ENCODE data around the gene DYNLT4.

DYNLT4 gene

DNA sequence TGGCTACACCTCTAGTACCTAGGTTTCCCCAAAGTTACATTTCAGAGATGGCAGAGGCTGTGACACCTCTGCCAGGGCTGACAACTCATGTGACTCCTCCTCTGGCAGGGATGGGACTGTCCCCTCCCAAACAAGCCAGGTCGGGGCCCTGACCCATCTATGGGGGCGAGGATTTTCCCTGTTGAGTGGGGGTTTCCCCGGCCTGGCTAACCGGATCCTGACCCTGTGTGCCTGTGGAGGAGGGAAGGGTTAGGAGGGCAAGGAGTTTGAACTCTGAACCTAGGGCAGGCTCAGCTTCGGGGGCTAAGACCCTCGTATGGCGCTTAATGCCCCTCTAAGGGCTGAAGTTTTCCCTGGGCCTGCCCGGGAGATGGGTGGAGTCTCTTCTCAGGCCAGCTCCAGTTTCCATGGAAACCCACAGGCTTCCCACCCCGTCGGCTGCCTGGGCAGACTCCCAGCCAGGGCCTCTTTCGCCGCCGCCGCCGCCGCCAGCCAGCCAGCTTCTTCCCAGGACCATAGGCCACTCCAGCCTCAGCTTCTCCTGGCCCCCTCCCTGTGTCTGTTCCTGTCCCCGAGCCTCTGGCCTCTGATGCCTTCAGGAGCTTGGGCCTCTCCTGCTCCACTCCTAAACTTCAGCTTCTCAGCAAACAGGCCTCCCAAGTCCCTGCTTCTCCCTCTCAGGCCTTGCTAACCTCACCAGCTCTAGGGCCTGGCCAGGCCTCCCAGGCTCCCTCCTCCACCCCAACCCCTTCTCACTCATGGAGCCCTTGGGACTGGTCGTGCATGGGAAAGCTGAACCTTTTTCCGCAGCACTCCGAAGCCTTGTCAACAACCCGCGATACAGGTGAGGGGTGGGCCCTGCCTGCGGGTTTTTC lies 1.1 kb upstream of the DYNLT4 start, which contains the start of gene BTBD19:
BTBD19 (plus strand) TSS at position 461 of the 875 bp plus-strand sequence; CDS start at position 759, 298 bp downstream.
- Histone ChIP-seq H3K36me3 (ENCODE audit: control insufficient read depth, insufficient read depth, low read length) (peaks cover 51% of the 10 kb centered on the region), H3K27ac (ENCODE audit: low read depth, low read length, severe bottlenecking) (peak within 1 kb of the TSS; percentile 100), H3K4me1 (ENCODE audit: control insufficient read depth, insufficient read depth, low read length, poor library complexity, severe bottlenecking) (peaks cover 78% of the 10 kb centered on the region), H3K4me3 (ENCODE audit: extremely low read depth, insufficient read depth, low read length, poor library complexity, severe bottlenecking) (peak within 1 kb of the TSS; percentile 32), H3K9me3 (ENCODE audit: control insufficient read depth, low read length) (no peaks in the 10 kb centered on the region)
- WGBS, 2 experiments (ENCODE audit: insufficient coverage in 2 of 2), result 25 to 26% methylated on average over 22 of the region's 23 CpGs

DNA sequence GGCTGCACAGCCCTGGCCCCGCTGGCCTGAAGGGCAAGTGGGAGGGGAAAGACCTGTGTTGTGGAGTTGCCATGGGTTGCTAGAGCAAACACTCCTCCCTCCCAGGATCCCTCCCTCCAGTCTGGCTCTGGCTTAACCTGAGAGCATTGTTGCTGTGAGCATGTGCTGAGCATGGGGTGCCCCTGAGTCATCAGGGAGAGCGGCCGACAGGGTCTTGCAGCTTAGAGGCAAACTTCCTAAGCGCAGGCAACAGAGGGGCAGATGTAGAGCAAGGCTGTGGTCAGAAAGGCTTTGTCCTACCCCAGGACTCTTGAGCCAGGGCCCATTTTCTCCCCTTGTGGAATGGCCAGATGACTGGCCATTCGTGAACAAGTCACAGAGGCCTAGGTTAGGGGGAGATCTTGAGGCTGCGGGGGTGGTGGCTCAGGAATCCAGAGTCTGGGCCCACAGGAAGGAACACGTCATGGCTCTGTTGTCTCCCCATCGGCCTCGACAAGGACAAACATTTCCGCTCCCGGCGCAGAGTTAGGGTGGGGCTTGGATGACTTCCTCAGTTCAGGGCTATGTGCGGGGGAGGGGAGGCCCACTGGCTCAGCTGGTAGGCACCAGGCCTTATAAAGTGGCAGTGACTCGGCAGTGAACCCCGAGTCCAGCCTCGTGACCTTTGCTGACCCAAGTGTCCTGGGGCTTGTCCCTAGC lies 362 bp upstream of the DYNLT4 start:
- Histone ChIP-seq H3K27ac (ENCODE audit: low read depth, low read length, severe bottlenecking) (peak overlapping the region; percentile 100), H3K4me1 (ENCODE audit: control insufficient read depth, insufficient read depth, low read length, poor library complexity, severe bottlenecking) (peaks cover 83% of the 10 kb centered on the region), H3K4me3 (ENCODE audit: extremely low read depth, insufficient read depth, low read length, poor library complexity, severe bottlenecking) (peak overlapping the region; percentile 32)

DNA sequence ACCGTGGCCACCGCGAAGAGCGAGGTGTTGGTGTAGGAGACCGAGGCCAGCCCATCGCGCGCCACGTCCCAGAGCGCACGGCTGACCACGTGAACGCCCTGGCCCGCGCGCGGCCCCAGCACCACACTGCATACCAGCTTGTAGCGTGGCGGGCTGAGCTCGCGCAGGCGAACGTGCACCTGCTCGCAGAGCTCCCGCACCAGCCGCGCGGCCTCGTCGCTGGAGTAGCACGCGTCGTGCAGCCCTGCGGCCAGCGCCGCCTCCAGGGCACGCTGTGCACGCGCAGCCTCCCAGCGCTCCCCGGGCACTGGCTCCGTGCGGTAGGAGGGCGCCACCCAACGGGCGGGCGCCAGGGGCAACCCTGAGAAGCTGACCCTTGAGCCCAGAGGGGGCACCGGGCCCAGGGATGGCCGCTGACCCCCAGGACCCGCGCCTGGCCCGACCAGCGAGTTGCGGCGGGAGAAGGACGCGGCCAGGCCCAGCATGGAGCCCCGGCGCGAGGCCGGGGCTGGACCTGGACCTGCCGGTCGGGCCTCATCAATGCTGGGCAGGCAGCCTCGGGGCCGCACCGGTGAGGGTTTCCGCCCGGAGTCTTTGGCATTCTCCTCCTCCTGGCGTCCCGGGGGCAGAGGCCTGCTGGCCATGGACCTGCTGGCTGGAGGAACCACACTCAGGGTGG lies 987 bp downstream of the DYNLT4 start:
- H3K36me3 ChIP-seq (ENCODE audit: control insufficient read depth, insufficient read depth, low read length), result peaks cover 62% of the 10 kb centered on the region
- peak overlapping the region; percentile 100 for H3K27ac ChIP-seq (ENCODE audit: low read depth, low read length, severe bottlenecking)
- no peak overlapping the region for H3K4me3 ChIP-seq (ENCODE audit: extremely low read depth, insufficient read depth, low read length, poor library complexity, severe bottlenecking)
- peaks cover 79% of the 10 kb centered on the region for H3K4me1 ChIP-seq (ENCODE audit: control insufficient read depth, insufficient read depth, low read length, poor library complexity, severe bottlenecking)
- 95 to 98% methylated on average over 43 to 65 of the region's 70 CpGs for WGBS, 2 experiments (ENCODE audit: insufficient coverage in 2 of 2)
- no peaks in the 10 kb centered on the region for H3K9me3 ChIP-seq (ENCODE audit: control insufficient read depth, low read length)

More for the DNA sequence above, 362 bp upstream of the DYNLT4 start:
- Histone ChIP-seq H3K36me3 (ENCODE audit: control insufficient read depth, insufficient read depth, low read length) (peaks cover 54% of the 10 kb centered on the region), H3K9me3 (ENCODE audit: control insufficient read depth, low read length) (no peaks in the 10 kb centered on the region)
- 18 to 26% methylated on average over 15 of the region's 16 CpGs for WGBS, 2 experiments (ENCODE audit: insufficient coverage in 2 of 2)

DNA sequence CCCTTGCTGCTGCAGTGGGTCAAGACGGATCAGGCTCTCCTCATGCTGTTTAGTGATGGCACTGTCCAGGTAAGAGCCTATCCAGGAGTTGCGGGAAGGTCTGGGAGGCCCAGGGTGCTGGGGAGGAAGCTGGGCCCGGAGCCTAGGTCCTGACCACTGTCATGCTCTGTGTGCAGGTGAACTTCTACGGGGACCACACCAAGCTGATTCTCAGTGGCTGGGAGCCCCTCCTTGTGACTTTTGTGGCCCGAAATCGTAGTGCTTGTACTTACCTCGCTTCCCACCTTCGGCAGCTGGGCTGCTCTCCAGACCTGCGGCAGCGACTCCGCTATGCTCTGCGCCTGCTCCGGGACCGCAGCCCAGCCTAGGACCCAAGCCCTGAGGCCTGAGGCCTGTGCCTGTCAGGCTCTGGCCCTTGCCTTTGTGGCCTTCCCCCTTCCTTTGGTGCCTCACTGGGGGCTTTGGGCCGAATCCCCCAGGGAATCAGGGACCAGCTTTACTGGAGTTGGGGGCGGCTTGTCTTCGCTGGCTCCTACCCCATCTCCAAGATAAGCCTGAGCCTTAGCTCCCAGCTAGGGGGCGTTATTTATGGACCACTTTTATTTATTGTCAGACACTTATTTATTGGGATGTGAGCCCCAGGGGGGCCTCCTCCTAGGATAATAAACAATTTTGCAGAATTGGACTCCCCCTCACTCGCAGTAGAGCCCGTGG lies 1.7 kb downstream of the DYNLT4 start:
- H3K9me3 ChIP-seq (ENCODE audit: control insufficient read depth, low read length), result no peaks in the 10 kb centered on the region
- peak overlapping the region; percentile 100 for H3K27ac ChIP-seq (ENCODE audit: low read depth, low read length, severe bottlenecking)
- WGBS, 2 experiments (ENCODE audit: insufficient coverage in 2 of 2), result 96 to 97% methylated on average over 17 to 19 of the region's 20 CpGs
- H3K36me3 ChIP-seq (ENCODE audit: control insufficient read depth, insufficient read depth, low read length), result peaks cover 60% of the 10 kb centered on the region
- peaks cover 72% of the 10 kb centered on the region for H3K4me1 ChIP-seq (ENCODE audit: control insufficient read depth, insufficient read depth, low read length, poor library complexity, severe bottlenecking)
- H3K4me3 ChIP-seq (ENCODE audit: extremely low read depth, insufficient read depth, low read length, poor library complexity, severe bottlenecking), result no peak overlapping the region

DNA sequence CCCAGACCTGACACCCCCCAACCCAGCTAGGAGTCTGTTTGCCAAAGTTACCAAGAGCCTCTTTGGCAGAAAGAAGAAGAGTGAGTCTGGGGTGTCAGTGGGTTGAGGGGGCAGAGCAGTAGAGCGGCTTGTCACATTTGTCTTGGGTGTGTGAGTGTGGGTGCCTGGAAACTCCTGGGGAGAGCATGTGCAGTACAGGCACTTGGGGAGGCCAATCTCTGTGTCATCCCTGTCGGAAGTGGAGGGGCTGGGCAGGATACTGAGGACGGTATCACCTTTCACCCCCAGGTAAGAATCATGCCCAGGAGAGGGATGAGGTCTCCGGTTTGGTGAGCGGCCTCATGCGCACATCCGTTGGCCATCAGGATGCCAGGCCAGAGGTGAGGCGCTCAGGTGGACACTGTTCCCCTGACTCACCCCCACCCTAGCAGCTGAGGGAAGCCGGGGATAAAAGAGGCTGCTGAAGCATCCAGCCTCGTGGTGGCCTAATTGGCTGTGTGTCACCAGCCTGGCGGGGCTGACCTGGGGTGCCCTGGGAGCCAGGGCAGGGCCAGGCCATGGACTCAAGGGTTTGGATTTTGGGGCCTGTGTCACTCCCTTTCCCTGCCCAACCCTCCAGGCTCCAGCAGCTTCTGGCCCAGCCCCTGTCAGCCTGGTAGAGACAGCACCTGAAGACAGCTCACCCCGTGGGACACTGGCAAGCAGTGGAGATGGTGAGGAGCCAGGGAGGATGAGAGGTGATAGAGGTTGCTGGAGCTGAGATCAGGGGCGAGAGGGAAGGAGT lies 3.6 kb downstream of the DYNLT4 start:
- Histone ChIP-seq H3K9me3 (ENCODE audit: control insufficient read depth, low read length) (no peaks in the 10 kb centered on the region), H3K4me3 (ENCODE audit: extremely low read depth, insufficient read depth, low read length, poor library complexity, severe bottlenecking) (no peak overlapping the region), H3K27ac (ENCODE audit: low read depth, low read length, severe bottlenecking) (no peak overlapping the region), H3K36me3 (ENCODE audit: control insufficient read depth, insufficient read depth, low read length) (peaks cover 53% of the 10 kb centered on the region), H3K4me1 (ENCODE audit: control insufficient read depth, insufficient read depth, low read length, poor library complexity, severe bottlenecking) (peaks cover 59% of the 10 kb centered on the region)
- WGBS, 2 experiments (ENCODE audit: insufficient coverage in 2 of 2), result 99% methylated on average over 12 to 13 of the region's 13 CpGs

DNA sequence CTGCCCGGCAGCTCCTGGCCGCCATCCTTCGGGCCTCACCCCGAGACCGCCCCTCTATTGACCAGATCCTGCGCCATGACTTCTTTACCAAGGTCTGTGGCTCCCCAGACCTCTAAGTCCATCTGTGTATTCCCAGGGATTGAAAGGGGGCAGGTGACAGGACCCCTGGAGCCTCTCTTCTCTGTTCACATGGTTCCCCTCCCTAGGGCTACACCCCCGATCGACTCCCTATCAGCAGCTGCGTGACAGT lies 4.2 kb downstream of the DYNLT4 start:
- Histone ChIP-seq H3K4me1 (ENCODE audit: control insufficient read depth, insufficient read depth, low read length, poor library complexity, severe bottlenecking) (peaks cover 54% of the 10 kb centered on the region), H3K4me3 (ENCODE audit: extremely low read depth, insufficient read depth, low read length, poor library complexity, severe bottlenecking) (peak overlapping the region; percentile 91), H3K36me3 (ENCODE audit: control insufficient read depth, insufficient read depth, low read length) (peaks cover 53% of the 10 kb centered on the region), H3K27ac (ENCODE audit: low read depth, low read length, severe bottlenecking) (no peak overlapping the region), H3K9me3 (ENCODE audit: control insufficient read depth, low read length) (no peaks in the 10 kb centered on the region)
- 82 to 100% methylated on average over 8 to 9 of the region's 9 CpGs for WGBS, 2 experiments (ENCODE audit: insufficient coverage in 2 of 2)

DNA sequence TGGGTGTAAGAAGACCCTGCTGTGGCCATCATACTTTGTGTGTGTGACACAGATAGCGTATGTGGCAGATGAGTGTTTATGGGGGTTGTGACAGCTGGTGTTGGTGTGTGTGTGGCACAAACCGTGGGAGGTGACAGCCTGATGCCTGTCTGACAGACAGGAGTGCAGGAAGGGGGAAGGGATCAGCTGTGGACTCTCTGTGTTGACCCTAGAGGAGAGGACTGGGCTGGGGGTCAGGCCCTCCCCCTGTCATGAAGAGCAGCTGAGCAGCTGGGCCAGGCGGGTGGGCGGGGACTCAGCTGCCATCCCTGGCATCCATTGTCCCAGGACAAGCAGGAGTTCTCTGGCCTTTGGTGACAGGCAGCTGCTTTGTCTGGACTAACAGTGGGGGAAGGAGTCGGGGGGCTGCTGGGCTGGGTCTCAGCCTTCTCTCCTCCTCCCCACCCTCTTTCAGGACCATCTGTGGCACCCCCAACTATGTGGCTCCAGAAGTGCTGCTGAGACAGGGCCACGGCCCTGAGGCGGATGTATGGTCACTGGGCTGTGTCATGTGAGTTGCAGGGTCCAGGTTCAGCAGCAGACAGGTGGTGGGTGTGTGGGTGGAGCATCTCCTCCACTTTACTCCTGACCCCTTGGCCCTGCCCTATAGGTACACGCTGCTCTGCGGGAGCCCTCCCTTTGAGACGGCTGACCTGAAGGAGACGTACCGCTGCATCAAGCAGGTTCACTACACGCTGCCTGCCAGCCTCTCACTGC lies 4.7 kb downstream of the DYNLT4 start:
- peaks cover 53% of the 10 kb centered on the region for H3K4me1 ChIP-seq (ENCODE audit: control insufficient read depth, insufficient read depth, low read length, poor library complexity, severe bottlenecking)
- H3K27ac ChIP-seq (ENCODE audit: low read depth, low read length, severe bottlenecking), result no peak overlapping the region
- no peaks in the 10 kb centered on the region for H3K9me3 ChIP-seq (ENCODE audit: control insufficient read depth, low read length)
- WGBS, 2 experiments (ENCODE audit: insufficient coverage in 2 of 2), result 85 to 89% methylated on average over 10 to 12 of the region's 13 CpGs
- peak overlapping the region; percentile 91 for H3K4me3 ChIP-seq (ENCODE audit: extremely low read depth, insufficient read depth, low read length, poor library complexity, severe bottlenecking)
- H3K36me3 ChIP-seq (ENCODE audit: control insufficient read depth, insufficient read depth, low read length), result peaks cover 53% of the 10 kb centered on the region

DNA sequence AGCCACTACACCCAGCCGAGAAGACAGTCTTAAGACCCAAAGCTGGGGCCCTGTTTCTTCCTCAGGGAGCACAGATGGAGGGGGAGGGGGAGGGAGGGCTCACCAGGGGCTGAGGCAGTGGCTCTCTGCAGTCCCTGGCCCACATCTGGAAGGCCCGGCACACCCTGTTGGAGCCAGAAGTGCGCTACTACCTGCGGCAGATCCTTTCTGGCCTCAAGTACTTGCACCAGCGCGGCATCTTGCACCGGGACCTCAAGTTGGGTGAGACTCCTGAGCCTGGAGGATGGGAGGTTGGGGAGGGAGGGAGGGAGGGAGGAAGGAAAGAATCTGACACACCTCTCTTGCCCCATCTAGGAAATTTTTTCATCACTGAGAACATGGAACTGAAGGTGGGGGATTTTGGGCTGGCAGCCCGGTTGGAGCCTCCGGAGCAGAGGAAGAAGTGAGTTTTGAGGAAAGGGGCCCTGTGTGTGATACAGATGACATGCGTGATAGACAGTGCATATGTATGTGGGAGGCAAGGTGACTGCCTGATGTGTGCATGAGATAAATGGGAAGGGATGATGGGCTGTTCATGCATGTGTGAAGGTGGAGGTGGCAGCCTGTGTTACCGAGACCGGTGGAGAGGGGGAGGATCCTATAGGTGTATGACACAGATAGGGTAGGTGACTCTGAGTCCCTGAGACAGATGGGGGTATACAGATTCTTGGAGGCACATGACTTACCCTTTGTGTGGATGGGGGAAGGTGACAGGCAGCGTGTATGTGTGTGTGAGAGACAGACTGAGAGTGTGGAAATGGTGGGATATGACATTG lies 5.5 kb downstream of the DYNLT4 start:
- no peaks in the 10 kb centered on the region for H3K9me3 ChIP-seq (ENCODE audit: control insufficient read depth, low read length)
- H3K36me3 ChIP-seq (ENCODE audit: control insufficient read depth, insufficient read depth, low read length), result peaks cover 50% of the 10 kb centered on the region
- no peak overlapping the region for H3K27ac ChIP-seq (ENCODE audit: low read depth, low read length, severe bottlenecking)
- H3K4me1 ChIP-seq (ENCODE audit: control insufficient read depth, insufficient read depth, low read length, poor library complexity, severe bottlenecking), result peaks cover 49% of the 10 kb centered on the region
- peak overlapping the region; percentile 91 for H3K4me3 ChIP-seq (ENCODE audit: extremely low read depth, insufficient read depth, low read length, poor library complexity, severe bottlenecking)
- 78 to 79% methylated on average over 9 to 10 of the region's 13 CpGs for WGBS, 2 experiments (ENCODE audit: insufficient coverage in 2 of 2)
